Activated CD4-positive, alpha-beta T cell treated with anti-CD3 and anti-CD28 coated beads for 36 hours (primary cell): ENCODE measurements around the gene PDE2A. TPM values are rescaled to one million over a fixed set of nuclear protein-coding genes. Genes with fewer than 3 reads are reported as not detected.
"Not testable (repeated sequence)": the region's sequence is repeated elsewhere in the genome, so short reads cannot be mapped to it uniquely, and the experiment has no call there.

Experiments
- ATAC-seq: fragments of 200-7000 bp; cut with Tn5 transposase; one replicate; pipeline ENCODE4 v1.10.0; 2021; ENCODE audit warnings: mild to moderate bottlenecking, moderate library complexity
- CTCF ChIA-PET: fragments of 350-600 bp; sonication (Branson Sonifier 250); formaldehyde crosslinking; loops from one replicate; lab custom pipeline; 2021; ENCODE audit warnings: antibody characterized with exemption; lab: Charles Lee
- POLR2A ChIA-PET: fragments of 350-600 bp; sonication (Branson Sonifier 250); formaldehyde crosslinking; loops from one replicate; lab custom pipeline; 2021; ENCODE audit warnings: antibody characterized with exemption, inconsistent platforms; lab: Charles Lee
- DNase-seq: peaks from one replicate; pipeline ENCODE4 v3.0.0-alpha.2; 2020
- H3K27ac Mint-ChIP-seq: one replicate; pipeline ENCODE4 v1.8.0; 2021; ENCODE audit warnings: mixed read lengths
- H3K27me3 Mint-ChIP-seq: one replicate; pipeline ENCODE4 v1.8.0; 2021; ENCODE audit warnings: mixed read lengths
- H3K36me3 Mint-ChIP-seq: one replicate; pipeline ENCODE4 v1.8.0; 2021; ENCODE audit warnings: low read depth, mixed read lengths
- H3K4me1 Mint-ChIP-seq: one replicate; pipeline ENCODE4 v1.8.0; 2021; ENCODE audit warnings: mixed read lengths
- H3K4me3 Mint-ChIP-seq: one replicate; pipeline ENCODE4 v1.8.0; 2021; ENCODE audit warnings: mild to moderate bottlenecking, moderate library complexity, mixed read lengths
- H3K9me3 Mint-ChIP-seq: one replicate; pipeline ENCODE4 v1.8.0; 2021; ENCODE audit warnings: low read depth, mixed read lengths
- intact Hi-C, 2 experiments: fragments of 100-400 bp; cut with DNase I in 1 of 2; cut with micrococcal nuclease in 1 of 2; formaldehyde crosslinking; loops; one replicate each; pipeline versions ENCODE4 v1.14.2 to v1.15.1; 2022 to 2024; cut with DNase I, micrococcal nuclease
- total RNA-seq, 2 experiments: library from RNA; stranded (reverse); gene quantifications; one replicate each; pipeline ENCODE4 v1.2.3, GENCODE V29; 2021

Gene PDE2A
- total RNA-seq, 2 experiments from 2014 or later = 0.30 to 0.73 TPM

GRCh38 chr11:72570893-72571661 is 103.1 kb downstream of the PDE2A start:
- intact Hi-C loops = no loop called here
- H3K27ac Mint-ChIP-seq = no peak overlapping the region
- peaks cover 4% of the 10 kb centered on the region for H3K4me1 Mint-ChIP-seq
- no peaks in the 10 kb centered on the region for H3K36me3 Mint-ChIP-seq
- H3K4me3 Mint-ChIP-seq = no peak overlapping the region
- ChIA-PET POLR2A (no interaction called here), CTCF (no interaction called here)
- ATAC-seq (no peak), DNase-seq (no peak)
- H3K27me3 Mint-ChIP-seq = peaks cover 12% of the 10 kb centered on the region
- no peaks in the 10 kb centered on the region for H3K9me3 Mint-ChIP-seq

DNA sequence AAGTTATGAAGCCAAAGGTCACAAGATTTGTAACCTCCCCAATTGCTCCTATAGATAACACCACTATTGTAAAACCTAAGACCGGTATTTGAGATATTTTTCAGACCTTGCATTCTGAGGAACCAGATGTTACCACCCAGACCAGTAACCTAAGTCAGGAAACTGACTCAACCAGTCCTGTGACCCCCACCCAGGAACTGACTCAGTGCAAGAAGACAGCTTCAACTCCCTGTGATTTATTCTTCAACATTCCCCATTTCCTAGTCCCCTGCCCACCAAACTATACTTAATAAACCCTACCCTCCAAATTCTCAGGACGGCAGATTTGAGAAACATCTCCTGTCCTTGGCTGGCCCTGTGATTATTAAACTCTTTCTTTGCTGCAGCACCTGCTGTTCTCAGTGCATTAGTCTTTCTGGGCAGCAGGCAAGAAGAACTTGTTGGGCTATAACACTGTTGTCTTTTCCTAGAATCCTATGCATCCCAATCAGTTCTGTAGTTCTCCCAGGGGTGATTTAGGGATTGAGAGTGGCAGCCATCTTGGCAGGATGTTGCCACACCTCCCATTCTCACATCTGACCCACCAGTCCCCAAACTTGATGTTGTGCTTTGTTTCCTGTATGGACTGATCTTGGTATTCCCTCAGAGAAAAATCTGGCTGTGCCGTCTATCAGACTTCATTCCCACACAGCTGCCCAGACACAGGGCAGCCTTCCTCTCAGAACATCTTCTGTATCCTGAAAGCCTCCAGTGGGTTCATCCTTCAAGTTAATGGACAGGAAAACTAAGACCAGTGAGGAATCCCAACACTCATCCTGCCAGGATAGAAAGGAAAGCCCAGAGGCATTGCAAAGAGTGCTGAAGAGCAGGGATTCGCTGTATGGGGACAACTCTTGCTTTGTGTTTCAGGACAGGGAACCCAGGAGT is 104.0 kb downstream of the PDE2A start:
- CTCF ChIA-PET = no interaction called here
- Mint-ChIP-seq H3K36me3 (no peaks in the 10 kb centered on the region), H3K9me3 (no peaks in the 10 kb centered on the region), H3K27ac (no peak overlapping the region), H3K4me3 (no peak overlapping the region), H3K27me3 (peaks cover 12% of the 10 kb centered on the region), H3K4me1 (peaks cover 4% of the 10 kb centered on the region)
- no peak for ATAC-seq
- intact Hi-C loops = no loop called here
- POLR2A ChIA-PET = no interaction called here
- no peak for DNase-seq

- H3K36me3 Mint-ChIP-seq = no peaks in the 10 kb centered on the region
- intact Hi-C loops = no loop called here
- ATAC-seq (no peak), DNase-seq (no peak)
- CTCF ChIA-PET = interaction anchor here (1.0 kb wide), 1 partner anchor 67 kb away, joined by 3 read pairs; no protein-coding TSS in a partner anchor
- H3K9me3 Mint-ChIP-seq = no peaks in the 10 kb centered on the region
- H3K27ac Mint-ChIP-seq = no peak overlapping the region
- H3K4me1 Mint-ChIP-seq = peaks cover 4% of the 10 kb centered on the region
- H3K27me3 Mint-ChIP-seq = peaks cover 7% of the 10 kb centered on the region
- POLR2A ChIA-PET = no interaction called here
- no peak overlapping the region for H3K4me3 Mint-ChIP-seq
Observed at GRCh38 chr11:72568861-72569260, 105.4 kb downstream of the PDE2A start.

GRCh38 chr11:72562431-72562830 is 111.8 kb downstream of the PDE2A start:
- no peaks in the 10 kb centered on the region for H3K27me3 Mint-ChIP-seq
- ATAC-seq = no peak
- POLR2A ChIA-PET = no interaction called here
- H3K27ac Mint-ChIP-seq = no peak overlapping the region
- no peaks in the 10 kb centered on the region for H3K36me3 Mint-ChIP-seq
- intact Hi-C loops = no loop called here
- no peaks in the 10 kb centered on the region for H3K4me1 Mint-ChIP-seq
- H3K9me3 Mint-ChIP-seq = no peaks in the 10 kb centered on the region
- DNase-seq = no peak
- H3K4me3 Mint-ChIP-seq = no peak overlapping the region
- CTCF ChIA-PET = interaction anchor here (0.7 to 2.2 kb wide), 3 partner anchors 81 to 132 kb away, joined by 3 to 7 read pairs (median 3); no protein-coding TSS in a partner anchor

- Mint-ChIP-seq H3K4me1 (no peaks in the 10 kb centered on the region), H3K27me3 (no peaks in the 10 kb centered on the region), H3K9me3 (no peaks in the 10 kb centered on the region), H3K4me3 (no peak overlapping the region), H3K36me3 (no peaks in the 10 kb centered on the region), H3K27ac (no peak overlapping the region)
- intact Hi-C loops = no loop called here
- DNase-seq (no peak), ATAC-seq (no peak)
- CTCF ChIA-PET = interaction anchor here (1.0 to 2.2 kb wide), 3 partner anchors 16 to 91 kb away, joined by 3 to 7 read pairs (median 4); no protein-coding TSS in a partner anchor
- POLR2A ChIA-PET = interaction anchor here (0.5 kb wide), 1 partner anchor 579 kb away, joined by 3 read pairs; no protein-coding TSS in a partner anchor
Observed at GRCh38 chr11:72561856-72562255, 112.4 kb downstream of the PDE2A start.

- intact Hi-C loops, H3K27me3 Mint-ChIP-seq, DNase-seq, H3K27ac Mint-ChIP-seq, ATAC-seq, H3K36me3 Mint-ChIP-seq, POLR2A ChIA-PET, H3K9me3 Mint-ChIP-seq, H3K4me1 Mint-ChIP-seq, H3K4me3 Mint-ChIP-seq: not testable (repeated sequence)
- CTCF ChIA-PET = interaction anchor here (1.1 to 2.2 kb wide), 3 partner anchors 12 to 90 kb away, joined by 3 to 7 read pairs (median 4); no protein-coding TSS in a partner anchor
Observed at GRCh38 chr11:72560864-72561263, 113.4 kb downstream of the PDE2A start.

- Mint-ChIP-seq H3K27me3 (peaks cover 5% of the 10 kb centered on the region), H3K4me1 (no peaks in the 10 kb centered on the region), H3K9me3 (no peaks in the 10 kb centered on the region), H3K4me3 (no peak overlapping the region), H3K36me3 (no peaks in the 10 kb centered on the region), H3K27ac (no peak overlapping the region)
- DNase-seq (no peak), ATAC-seq (no peak)
- POLR2A ChIA-PET = no interaction called here
- CTCF ChIA-PET = interaction anchor here (0.9 to 1.7 kb wide), 2 partner anchors 63 to 86 kb away, joined by 3 read pairs; no protein-coding TSS in a partner anchor
- intact Hi-C loops = no loop called here
Observed at GRCh38 chr11:72556433-72556832, 117.8 kb downstream of the PDE2A start.

GRCh38 chr11:72555014-72555522 is 119.2 kb downstream of the PDE2A start:
- intact Hi-C loops, H3K36me3 Mint-ChIP-seq, ATAC-seq, POLR2A ChIA-PET, H3K4me1 Mint-ChIP-seq, H3K27ac Mint-ChIP-seq, DNase-seq, H3K27me3 Mint-ChIP-seq, H3K9me3 Mint-ChIP-seq, H3K4me3 Mint-ChIP-seq: not testable (repeated sequence)
- CTCF ChIA-PET = interaction anchor here (1.5 to 2.1 kb wide), 2 partner anchors 45 to 83 kb away, joined by 5 to 34 read pairs; no protein-coding TSS in a partner anchor

DNA sequence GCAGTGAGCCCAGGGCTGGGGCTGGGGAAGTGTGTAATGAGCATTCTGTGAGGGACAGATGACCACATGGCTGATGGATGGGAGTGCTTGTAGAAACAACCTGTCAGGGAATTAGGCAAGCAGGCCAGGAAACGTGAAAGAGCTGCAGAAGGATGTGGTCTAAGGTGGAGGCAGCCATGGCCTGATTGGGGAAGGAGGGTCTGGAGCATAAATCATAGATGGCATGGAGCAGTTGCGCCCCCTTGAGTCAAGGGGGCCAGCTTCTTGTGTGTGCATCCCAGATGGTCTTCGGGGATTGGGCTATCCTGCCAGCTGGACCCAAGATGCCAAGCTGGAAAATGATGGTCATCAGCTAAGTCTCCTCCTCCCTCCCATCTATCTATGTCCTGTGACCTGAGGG is 120.5 kb downstream of the PDE2A start:
- Mint-ChIP-seq H3K36me3 (no peaks in the 10 kb centered on the region), H3K27me3 (peaks cover 5% of the 10 kb centered on the region), H3K27ac (no peak overlapping the region), H3K4me3 (no peak overlapping the region), H3K9me3 (no peaks in the 10 kb centered on the region), H3K4me1 (no peaks in the 10 kb centered on the region)
- ChIA-PET CTCF (interaction anchor here (0.9 to 2.1 kb wide), 9 partner anchors 10 to 395 kb away, joined by 3 to 34 read pairs (median 4); no protein-coding TSS in a partner anchor), POLR2A (no interaction called here)
- ATAC-seq (peak; percentile 44), DNase-seq (peak; percentile 54)
- intact Hi-C loops = loop anchor here (1.0 to 2.0 kb wide), 2 partner anchors 71 kb away; no protein-coding TSS in a partner anchor

GRCh38 chr11:72552399-72552910 is 121.8 kb downstream of the PDE2A start:
- H3K4me1 Mint-ChIP-seq = no peaks in the 10 kb centered on the region
- CTCF ChIA-PET = interaction anchor here (0.7 kb wide), 1 partner anchor 15 kb away, joined by 3 read pairs; no protein-coding TSS in a partner anchor
- POLR2A ChIA-PET = no interaction called here
- H3K27ac Mint-ChIP-seq = no peak overlapping the region
- intact Hi-C loops = loop anchor here in 1 of 2 experiments (2.0 kb wide), 1 partner anchor 70 kb away; no protein-coding TSS in a partner anchor
- H3K36me3 Mint-ChIP-seq = no peaks in the 10 kb centered on the region
- H3K4me3 Mint-ChIP-seq = no peak overlapping the region
- no peaks in the 10 kb centered on the region for H3K9me3 Mint-ChIP-seq
- H3K27me3 Mint-ChIP-seq = peaks cover 5% of the 10 kb centered on the region
- DNase-seq (no peak), ATAC-seq (no peak)

- Mint-ChIP-seq H3K9me3 (no peaks in the 10 kb centered on the region), H3K36me3 (no peaks in the 10 kb centered on the region), H3K4me3 (no peak overlapping the region), H3K4me1 (no peaks in the 10 kb centered on the region), H3K27ac (no peak overlapping the region), H3K27me3 (peaks cover 5% of the 10 kb centered on the region)
- no peak for DNase-seq
- CTCF ChIA-PET = interaction anchor here (0.7 kb wide), 1 partner anchor 73 kb away, joined by 3 read pairs; no protein-coding TSS in a partner anchor
- intact Hi-C loops = no loop called here
- no peak for ATAC-seq
- POLR2A ChIA-PET = no interaction called here
Observed at GRCh38 chr11:72551571-72551970, 122.7 kb downstream of the PDE2A start.
